Measurements from ENCODE around the gene CORO2B.

DNA sequence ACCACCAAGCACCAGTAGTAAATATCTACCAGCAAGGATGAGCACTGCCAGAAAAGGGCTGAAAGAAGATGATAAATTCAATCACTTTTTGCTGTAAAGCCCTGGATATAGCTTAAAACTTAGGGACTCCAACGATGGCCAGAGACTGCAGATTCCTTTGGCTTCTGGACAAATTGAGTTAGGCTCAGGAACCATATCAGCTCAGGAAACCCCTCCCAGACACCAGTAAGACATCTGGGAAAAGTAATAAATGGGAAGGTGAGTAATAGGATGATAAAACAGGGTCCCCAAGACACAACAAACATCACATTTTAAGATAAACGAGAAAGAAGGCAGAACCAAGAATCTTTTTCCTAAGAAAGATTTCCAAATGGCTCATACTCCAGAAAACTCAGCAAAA lies 176.9 kb downstream of the CORO2B start:
- TF ChIP-seq CTCF (IDR thresholded peaks at IDR 0.05; ENCODE audit: insufficient read depth, low read length, poor library complexity, severe bottlenecking) = no peak
- TF ChIP-seq EZH2phosphoT487 (conservative IDR thresholded peaks at IDR 0.05; ENCODE audit: low read length) = no peak
